Measurements from ENCODE around the gene SYT1. TPM values are rescaled to one million over a fixed set of nuclear protein-coding genes. Genes with fewer than 3 reads are reported as not detected.

The SYT1 gene
- total RNA-seq, 1 donor from 2014 or later, result 33.2 TPM

DNA sequence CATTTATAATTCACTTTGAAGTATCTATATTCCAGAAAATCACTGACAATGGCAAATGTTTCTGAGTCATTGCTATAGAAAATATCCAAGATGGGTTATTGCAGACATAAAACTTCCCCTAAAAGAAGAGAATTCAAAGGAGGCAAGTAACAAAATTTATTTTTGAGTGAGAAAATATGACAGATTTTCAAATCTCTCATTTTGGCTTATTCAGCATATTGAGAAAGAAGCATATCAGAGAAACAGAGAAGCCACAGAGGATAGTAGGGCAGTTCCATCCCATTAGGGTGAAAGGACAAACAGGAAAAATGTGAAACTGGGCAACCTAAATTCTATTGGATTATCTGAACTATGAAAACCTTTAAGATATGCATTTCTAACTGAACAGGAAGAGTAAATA lies 85.0 kb downstream of the SYT1 start:
- Mint-ChIP-seq H3K4me1 (ENCODE audit: low read depth, unreplicated experiment) (no peaks in the 10 kb centered on the region), H3K27ac (ENCODE audit: unreplicated experiment) (no peak overlapping the region), H3K36me3 (ENCODE audit: low read depth, unreplicated experiment) (peaks cover 15% of the 10 kb centered on the region), H3K27me3 (ENCODE audit: low read depth, unreplicated experiment) (no peaks in the 10 kb centered on the region), H3K9me3 (ENCODE audit: unreplicated experiment) (peaks cover 23% of the 10 kb centered on the region), H3K4me3 (ENCODE audit: unreplicated experiment) (no peak overlapping the region)
- FAIRE-seq (no peak), DNase-seq (ENCODE audit: low read depth) (no peak)
- Histone ChIP-seq H2AFZ (ENCODE audit: low read depth, low read length) (no peak overlapping the region), H3K27ac (ENCODE audit: low read depth, low read length) (no peak overlapping the region), H3K4me3 (ENCODE audit: insufficient read depth, low read depth, low read length) (no peak overlapping the region), H3K27me3 (ENCODE audit: insufficient read depth, low read length) (no peaks in the 10 kb centered on the region), H4K20me1 (ENCODE audit: insufficient read depth, low read length) (no peaks in the 10 kb centered on the region), H3K79me2 (ENCODE audit: insufficient read depth, low read length) (no peaks in the 10 kb centered on the region), H3K4me1 (ENCODE audit: insufficient read depth, low read length) (no peaks in the 10 kb centered on the region), H3K9me3 (ENCODE audit: insufficient read depth, low read depth, low read length) (no peaks in the 10 kb centered on the region), H3K9ac (ENCODE audit: low read length) (no peak overlapping the region), H3K36me3 (ENCODE audit: insufficient read depth, low read length) (peaks cover 3% of the 10 kb centered on the region), H3K4me2 (ENCODE audit: low read length) (no peak overlapping the region)
- TF ChIP-seq EZH2 (IDR thresholded peaks at IDR 0.05; ENCODE audit: insufficient read depth, low read length), result no peak
- TF ChIP-seq, protein P1, sequence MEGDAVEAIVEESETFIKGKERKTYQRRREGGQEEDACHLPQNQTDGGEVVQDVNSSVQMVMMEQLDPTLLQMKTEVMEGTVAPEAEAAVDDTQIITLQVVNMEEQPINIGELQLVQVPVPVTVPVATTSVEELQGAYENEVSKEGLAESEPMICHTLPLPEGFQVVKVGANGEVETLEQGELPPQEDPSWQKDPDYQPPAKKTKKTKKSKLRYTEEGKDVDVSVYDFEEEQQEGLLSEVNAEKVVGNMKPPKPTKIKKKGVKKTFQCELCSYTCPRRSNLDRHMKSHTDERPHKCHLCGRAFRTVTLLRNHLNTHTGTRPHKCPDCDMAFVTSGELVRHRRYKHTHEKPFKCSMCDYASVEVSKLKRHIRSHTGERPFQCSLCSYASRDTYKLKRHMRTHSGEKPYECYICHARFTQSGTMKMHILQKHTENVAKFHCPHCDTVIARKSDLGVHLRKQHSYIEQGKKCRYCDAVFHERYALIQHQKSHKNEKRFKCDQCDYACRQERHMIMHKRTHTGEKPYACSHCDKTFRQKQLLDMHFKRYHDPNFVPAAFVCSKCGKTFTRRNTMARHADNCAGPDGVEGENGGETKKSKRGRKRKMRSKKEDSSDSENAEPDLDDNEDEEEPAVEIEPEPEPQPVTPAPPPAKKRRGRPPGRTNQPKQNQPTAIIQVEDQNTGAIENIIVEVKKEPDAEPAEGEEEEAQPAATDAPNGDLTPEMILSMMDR (IDR thresholded peaks at IDR 0.05; ENCODE audit: insufficient read depth, low read depth, low read length), result no peak

DNA sequence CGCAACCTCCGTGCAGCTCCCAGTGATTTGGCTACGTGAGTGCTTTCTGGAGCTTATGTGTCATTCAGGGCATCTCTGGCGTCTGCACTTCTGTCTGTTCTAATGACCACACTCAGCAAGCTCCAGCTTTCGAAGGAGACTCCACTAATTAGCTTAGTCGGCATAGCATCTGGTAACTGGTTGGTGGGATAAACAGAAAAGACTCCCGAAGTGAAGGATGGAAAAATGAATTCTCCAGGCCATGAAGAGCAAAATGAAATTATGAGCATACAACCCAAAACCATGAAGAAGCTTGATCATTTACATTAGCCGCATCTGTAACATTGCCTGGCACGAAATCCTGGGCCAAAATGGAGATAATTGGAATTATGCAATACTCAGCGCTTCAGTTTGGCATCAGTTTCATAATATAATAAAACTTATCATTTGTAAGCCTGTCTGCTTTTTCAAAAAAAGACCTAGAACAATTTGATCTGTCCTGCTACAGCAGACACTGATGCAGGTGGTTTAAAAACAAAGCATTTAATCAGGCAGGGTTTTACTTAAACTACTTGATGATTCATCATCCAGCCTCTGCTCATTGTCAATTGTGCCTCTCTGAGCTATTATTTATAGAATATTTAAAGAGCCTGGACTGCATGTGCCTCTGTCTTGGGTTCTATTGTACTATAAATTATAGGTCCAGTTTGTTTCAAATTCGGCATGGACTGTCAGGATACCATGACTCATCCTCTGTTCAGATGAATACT lies 87.4 kb downstream of the SYT1 start:
- H3K9ac ChIP-seq (ENCODE audit: low read length), result no peak overlapping the region
- peaks cover 3% of the 10 kb centered on the region for H3K36me3 ChIP-seq (ENCODE audit: insufficient read depth, low read length)
- no peak overlapping the region for H3K27ac ChIP-seq (ENCODE audit: low read depth, low read length)
- no peaks in the 10 kb centered on the region for H3K27me3 ChIP-seq (ENCODE audit: insufficient read depth, low read length)
- FAIRE-seq, result no peak
- Mint-ChIP-seq H3K27ac (ENCODE audit: unreplicated experiment) (no peak overlapping the region), H3K36me3 (ENCODE audit: low read depth, unreplicated experiment) (peaks cover 14% of the 10 kb centered on the region), H3K4me1 (ENCODE audit: low read depth, unreplicated experiment) (no peaks in the 10 kb centered on the region), H3K27me3 (ENCODE audit: low read depth, unreplicated experiment) (no peaks in the 10 kb centered on the region), H3K9me3 (ENCODE audit: unreplicated experiment) (peaks cover 18% of the 10 kb centered on the region), H3K4me3 (ENCODE audit: unreplicated experiment) (no peak overlapping the region)
- H2AFZ ChIP-seq (ENCODE audit: low read depth, low read length), result no peak overlapping the region
- H3K4me1 ChIP-seq (ENCODE audit: insufficient read depth, low read length), result no peaks in the 10 kb centered on the region
- H3K79me2 ChIP-seq (ENCODE audit: insufficient read depth, low read length), result no peaks in the 10 kb centered on the region
- TF ChIP-seq, protein P1 (IDR thresholded peaks at IDR 0.05; ENCODE audit: insufficient read depth, low read depth, low read length), result no peak
- no peak for TF ChIP-seq EZH2 (IDR thresholded peaks at IDR 0.05; ENCODE audit: insufficient read depth, low read length)
- H3K9me3 ChIP-seq (ENCODE audit: insufficient read depth, low read depth, low read length), result no peaks in the 10 kb centered on the region
- H4K20me1 ChIP-seq (ENCODE audit: insufficient read depth, low read length), result no peaks in the 10 kb centered on the region
- no peak overlapping the region for H3K4me3 ChIP-seq (ENCODE audit: insufficient read depth, low read depth, low read length)
- peak; percentile 54 for DNase-seq (ENCODE audit: low read depth)
- no peak overlapping the region for H3K4me2 ChIP-seq (ENCODE audit: low read length)

DNA sequence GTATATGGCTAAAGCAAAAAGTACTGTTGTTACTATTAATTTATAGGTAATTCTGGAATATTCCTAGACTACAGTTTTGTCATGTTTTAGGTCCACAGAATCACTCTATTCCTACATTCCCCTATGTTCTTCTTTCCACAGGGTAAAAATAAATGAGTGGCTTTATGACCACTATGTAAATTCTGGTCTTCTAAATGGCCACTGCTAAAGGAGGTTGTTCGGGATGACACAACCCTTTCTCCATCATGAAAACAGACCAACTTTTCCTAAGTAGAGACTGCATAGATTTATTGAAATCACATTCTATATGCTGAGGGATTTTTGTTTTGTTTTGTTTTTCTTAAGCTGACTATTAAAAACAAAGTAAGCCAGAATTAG lies 88.0 kb downstream of the SYT1 start:
- FAIRE-seq, result no peak
- peaks cover 15% of the 10 kb centered on the region for H3K9me3 Mint-ChIP-seq (ENCODE audit: unreplicated experiment)
- no peak overlapping the region for H3K4me3 Mint-ChIP-seq (ENCODE audit: unreplicated experiment)
- Histone ChIP-seq H3K79me2 (ENCODE audit: insufficient read depth, low read length) (no peaks in the 10 kb centered on the region), H3K9me3 (ENCODE audit: insufficient read depth, low read depth, low read length) (no peaks in the 10 kb centered on the region), H3K4me2 (ENCODE audit: low read length) (no peak overlapping the region), H2AFZ (ENCODE audit: low read depth, low read length) (no peak overlapping the region), H3K4me3 (ENCODE audit: insufficient read depth, low read depth, low read length) (no peak overlapping the region), H3K27ac (ENCODE audit: low read depth, low read length) (no peak overlapping the region), H3K4me1 (ENCODE audit: insufficient read depth, low read length) (no peaks in the 10 kb centered on the region), H4K20me1 (ENCODE audit: insufficient read depth, low read length) (no peaks in the 10 kb centered on the region), H3K36me3 (ENCODE audit: insufficient read depth, low read length) (peaks cover 3% of the 10 kb centered on the region), H3K9ac (ENCODE audit: low read length) (no peak overlapping the region), H3K27me3 (ENCODE audit: insufficient read depth, low read length) (no peaks in the 10 kb centered on the region)
- no peaks in the 10 kb centered on the region for H3K27me3 Mint-ChIP-seq (ENCODE audit: low read depth, unreplicated experiment)
- TF ChIP-seq, protein P1 (IDR thresholded peaks at IDR 0.05; ENCODE audit: insufficient read depth, low read depth, low read length), result no peak
- no peak for TF ChIP-seq EZH2 (IDR thresholded peaks at IDR 0.05; ENCODE audit: insufficient read depth, low read length)
- DNase-seq (ENCODE audit: low read depth), result no peak
- H3K27ac Mint-ChIP-seq (ENCODE audit: unreplicated experiment), result no peak overlapping the region
- H3K36me3 Mint-ChIP-seq (ENCODE audit: low read depth, unreplicated experiment), result peaks cover 14% of the 10 kb centered on the region
- no peaks in the 10 kb centered on the region for H3K4me1 Mint-ChIP-seq (ENCODE audit: low read depth, unreplicated experiment)

Data from astrocyte (in vitro differentiated cells and primary cell).